Thyroid gland (tissue), 4 donors: ENCODE measurements around the gene ANGEL2.

Experiments
- POLR2A ChIP-seq, 2 donors: fragments of 450-650 bp; IDR thresholded peaks; one replicate each; pipeline ENCODE4 v1.6.1; 2017; ENCODE audit warnings: antibody characterized with exemption in 2 of 2, mild to moderate bottlenecking in 2 of 2, moderate library complexity in 1 of 2
- TF ChIP-seq, protein P1 (sequence below), 6 experiments: fragments of 200-600 bp in 3 of 6; fragments of 450-650 bp in 3 of 6; sonication (generic) in 3 of 6; IDR thresholded peaks; one replicate each; pipeline ENCODE4 v1.5.1; 2016 to 2019; ENCODE audit warnings: antibody characterized with exemption in 6 of 6, mild to moderate bottlenecking in 2 of 6, inconsistent platforms in 1 of 6, moderate library complexity in 1 of 6

DNA sequence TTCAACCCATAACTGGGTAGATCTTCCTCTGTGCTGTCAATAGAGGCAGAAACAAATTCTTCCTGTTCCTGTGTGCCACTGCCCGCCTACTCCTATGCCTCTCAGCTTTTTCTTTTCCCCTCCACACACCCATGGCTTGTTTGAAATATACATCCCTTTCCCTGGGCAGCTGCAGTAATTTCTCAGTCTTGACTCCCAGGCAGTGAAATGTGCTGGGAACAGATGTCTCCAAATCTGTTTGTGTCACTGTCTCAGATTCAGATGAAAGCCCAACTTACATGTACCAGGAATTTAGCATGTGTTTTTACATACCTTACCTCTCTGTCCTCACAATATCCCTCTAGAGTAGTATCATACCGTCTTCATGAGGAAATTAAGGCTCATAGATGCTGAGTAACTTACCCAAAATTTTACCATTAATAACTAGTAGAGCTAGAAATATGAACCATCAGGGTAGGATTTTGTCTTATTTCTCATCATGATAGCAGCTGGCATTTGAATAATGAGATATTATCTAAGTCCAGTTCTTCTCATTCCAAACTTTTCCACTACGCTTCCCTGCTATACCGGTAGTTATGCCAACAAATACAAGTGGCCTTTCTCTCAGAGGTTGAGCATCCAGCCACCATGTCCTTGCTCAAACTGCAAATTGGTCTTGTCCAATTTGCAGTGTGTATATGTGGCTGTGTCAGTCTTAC lies 70.1 kb downstream of the ANGEL2 start:
- TF ChIP-seq, protein P1, sequence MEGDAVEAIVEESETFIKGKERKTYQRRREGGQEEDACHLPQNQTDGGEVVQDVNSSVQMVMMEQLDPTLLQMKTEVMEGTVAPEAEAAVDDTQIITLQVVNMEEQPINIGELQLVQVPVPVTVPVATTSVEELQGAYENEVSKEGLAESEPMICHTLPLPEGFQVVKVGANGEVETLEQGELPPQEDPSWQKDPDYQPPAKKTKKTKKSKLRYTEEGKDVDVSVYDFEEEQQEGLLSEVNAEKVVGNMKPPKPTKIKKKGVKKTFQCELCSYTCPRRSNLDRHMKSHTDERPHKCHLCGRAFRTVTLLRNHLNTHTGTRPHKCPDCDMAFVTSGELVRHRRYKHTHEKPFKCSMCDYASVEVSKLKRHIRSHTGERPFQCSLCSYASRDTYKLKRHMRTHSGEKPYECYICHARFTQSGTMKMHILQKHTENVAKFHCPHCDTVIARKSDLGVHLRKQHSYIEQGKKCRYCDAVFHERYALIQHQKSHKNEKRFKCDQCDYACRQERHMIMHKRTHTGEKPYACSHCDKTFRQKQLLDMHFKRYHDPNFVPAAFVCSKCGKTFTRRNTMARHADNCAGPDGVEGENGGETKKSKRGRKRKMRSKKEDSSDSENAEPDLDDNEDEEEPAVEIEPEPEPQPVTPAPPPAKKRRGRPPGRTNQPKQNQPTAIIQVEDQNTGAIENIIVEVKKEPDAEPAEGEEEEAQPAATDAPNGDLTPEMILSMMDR (IDR thresholded peaks at IDR 0.05): no peak
- TF ChIP-seq POLR2A (IDR thresholded peaks at IDR 0.05): no peak
